ENCODE data around the gene VPS45. TPM values are rescaled to one million over a fixed set of nuclear protein-coding genes. Genes with fewer than 3 reads are reported as not detected.

Gene VPS45
- total RNA-seq, 1 experiment from 2014 or later: 30.3 TPM

DNA sequence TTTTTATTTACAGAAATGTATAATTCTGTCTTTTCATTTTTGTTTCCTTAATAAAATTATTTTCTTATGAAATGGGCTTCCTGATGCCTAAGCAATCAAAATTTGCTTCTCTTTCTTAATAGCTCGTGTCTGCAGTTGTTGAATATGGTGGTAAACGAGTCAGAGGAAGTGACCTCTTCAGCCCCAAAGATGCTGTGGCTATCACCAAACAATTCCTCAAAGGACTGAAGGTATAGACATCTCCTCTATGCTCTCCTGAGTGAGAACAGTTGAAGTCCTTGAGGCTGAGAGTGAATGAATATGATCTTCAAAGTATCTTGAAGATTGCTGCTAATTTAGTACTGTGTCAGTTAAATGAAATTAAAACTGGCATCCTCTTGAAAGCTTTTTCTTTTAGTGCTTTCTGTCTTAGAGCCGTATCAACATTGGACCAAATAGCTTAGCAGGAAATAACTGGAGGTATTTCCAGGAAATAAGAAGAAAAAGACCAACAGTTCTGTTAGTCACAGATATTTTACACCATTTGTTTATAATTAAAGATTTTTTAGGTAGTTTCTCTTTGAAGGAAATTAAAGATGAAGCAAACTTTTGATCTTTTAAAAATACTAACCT is 24.7 kb downstream of the VPS45 start:
- TF ChIP-seq EZH2 (IDR thresholded peaks at IDR 0.05; ENCODE audit: low read depth) (no peak), CTCF (conservative IDR thresholded peaks at IDR 0.05) (no peak)
- H3K4me1 ChIP-seq (replicated peaks; ENCODE audit: insufficient read depth): no peaks in the 10 kb centered on the region
- no peaks in the 10 kb centered on the region for H3K9me2 ChIP-seq (ENCODE audit: insufficient read depth)
- H3K4me3 ChIP-seq: no peak overlapping the region
- intact Hi-C loops (cut with micrococcal nuclease; ENCODE audit: unreplicated experiment): no loop called here
- POLR2A ChIA-PET (ENCODE audit: unreplicated experiment): interaction anchor here (0.5 to 0.6 kb wide), 2 partner anchors 42 to 153 kb away, joined by 3 to 6 read pairs; no protein-coding TSS in a partner anchor
- BruUV-seq (replicated peaks): no TSS peak
- H3K79me2 ChIP-seq (ENCODE audit: low read depth): no peaks in the 10 kb centered on the region
- H4K20me1 ChIP-seq (ENCODE audit: insufficient read depth): no peaks in the 10 kb centered on the region
- H3K9me3 ChIP-seq (ENCODE audit: insufficient read depth, low read depth): no peaks in the 10 kb centered on the region
- CTCF ChIA-PET: no interaction called here
- no peak overlapping the region for H3K27ac ChIP-seq
- no peaks in the 10 kb centered on the region for H3K27me3 ChIP-seq (ENCODE audit: insufficient read depth, low read depth)
- no peak overlapping the region for H3K4me2 ChIP-seq
- H3K36me3 ChIP-seq (ENCODE audit: low read depth): peaks cover 12% of the 10 kb centered on the region; the same call in 1 of the 2 replicates
- no peaks in the 10 kb centered on the region for H3F3A ChIP-seq (ENCODE audit: insufficient read depth, low read depth)
- no peak overlapping the region for H2AFZ ChIP-seq
- no peak for DNase-seq

GRCh38 chr1:150093805-150094204 is 26.2 kb downstream of the VPS45 start:
- BruUV-seq (replicated peaks): no TSS peak
- intact Hi-C loops (cut with micrococcal nuclease; ENCODE audit: unreplicated experiment): no loop called here

GRCh38 chr1:150094734-150095265 is 27.2 kb downstream of the VPS45 start:
- H3K27me3 ChIP-seq (ENCODE audit: insufficient read depth, low read depth): no peaks in the 10 kb centered on the region
- intact Hi-C loops (cut with micrococcal nuclease; ENCODE audit: unreplicated experiment): no loop called here
- ChIA-PET POLR2A (ENCODE audit: unreplicated experiment) (no interaction called here), CTCF (interaction anchor here (0.7 kb wide), 1 partner anchor 246 kb away, joined by 3 read pairs; no protein-coding TSS in a partner anchor)
- no peak for TF ChIP-seq EZH2 (IDR thresholded peaks at IDR 0.05; ENCODE audit: low read depth)
- no peak for TF ChIP-seq CTCF (conservative IDR thresholded peaks at IDR 0.05)
- no TSS peak for BruUV-seq (replicated peaks)
- H3K9me3 ChIP-seq (ENCODE audit: insufficient read depth, low read depth): peaks cover 3% of the 10 kb centered on the region; the same call in 1 of the 2 replicates
- no peaks in the 10 kb centered on the region for H3K9me2 ChIP-seq (ENCODE audit: insufficient read depth)
- H3K4me2 ChIP-seq: no peak overlapping the region
- no peak overlapping the region for H3K27ac ChIP-seq
- H3K4me1 ChIP-seq (replicated peaks; ENCODE audit: insufficient read depth): no peaks in the 10 kb centered on the region
- no peak overlapping the region for H2AFZ ChIP-seq
- no peaks in the 10 kb centered on the region for H3K79me2 ChIP-seq (ENCODE audit: low read depth)
- H3K4me3 ChIP-seq: no peak overlapping the region
- H4K20me1 ChIP-seq (ENCODE audit: insufficient read depth): no peaks in the 10 kb centered on the region
- no peaks in the 10 kb centered on the region for H3F3A ChIP-seq (ENCODE audit: insufficient read depth, low read depth)
- DNase-seq: no peak
- H3K36me3 ChIP-seq (ENCODE audit: low read depth): 0 out of 2 replicates have a peak, but pooled peaks cover 16% of the 10 kb centered on the region

More at GRCh38 chr1:150093805-150094204, 26.2 kb downstream of the VPS45 start:
- Histone ChIP-seq H3K4me3 (no peak overlapping the region), H3F3A (ENCODE audit: insufficient read depth, low read depth) (no peaks in the 10 kb centered on the region), H4K20me1 (ENCODE audit: insufficient read depth) (no peaks in the 10 kb centered on the region), H3K4me2 (no peak overlapping the region), H2AFZ (no peak overlapping the region), H3K27me3 (ENCODE audit: insufficient read depth, low read depth) (no peaks in the 10 kb centered on the region), H3K4me1 (replicated peaks; ENCODE audit: insufficient read depth) (no peaks in the 10 kb centered on the region), H3K9me3 (ENCODE audit: insufficient read depth, low read depth) (peaks cover 3% of the 10 kb centered on the region; the same call in 1 of the 2 replicates), H3K9me2 (ENCODE audit: insufficient read depth) (no peaks in the 10 kb centered on the region), H3K79me2 (ENCODE audit: low read depth) (no peaks in the 10 kb centered on the region), H3K27ac (no peak overlapping the region), H3K36me3 (ENCODE audit: low read depth) (0 out of 2 replicates have a peak, but pooled peaks cover 14% of the 10 kb centered on the region)
- TF ChIP-seq CTCF (conservative IDR thresholded peaks at IDR 0.05) (no peak), EZH2 (IDR thresholded peaks at IDR 0.05; ENCODE audit: low read depth) (no peak)
- CTCF ChIA-PET: no interaction called here
- POLR2A ChIA-PET (ENCODE audit: unreplicated experiment): no interaction called here
- DNase-seq: no peak

Data from PC-9 (cell line).